H1 (cell line): ENCODE measurements around the gene DDC.

Experiments
- ASH2L ChIP-seq: fragments of 200-600, 300-600 bp; sonication (generic); IDR thresholded peaks from one replicate; pipeline ENCODE4 v1.7.1; 2017; ENCODE audit warnings: low read length
- BRCA1 ChIP-seq: IDR thresholded peaks from 2 replicates; pipeline ENCODE4 v1.6.1; 2012; ENCODE audit warnings: low read depth, low read length, improper control_type of control experiment
- CHD1 ChIP-seq: IDR thresholded peaks from 2 replicates; pipeline ENCODE4 v1.6.1; 2012; ENCODE audit warnings: low read depth, low read length, improper control_type of control experiment
- EZH2 ChIP-seq: fragments of 200-600 bp; sonication (generic); IDR thresholded peaks from 2 replicates; pipeline ENCODE4 v1.7.1; 2012; ENCODE audit warnings: low read depth, mild to moderate bottlenecking, moderate library complexity, low read length, inconsistent platforms; ENCODE audit not compliant: severe bottlenecking
- GABPA ChIP-seq: IDR thresholded peaks from 2 replicates; pipeline ENCODE4 v1.6.1; 2011; ENCODE audit warnings: mild to moderate bottlenecking, low read length, moderate library complexity, borderline replicate concordance; ENCODE audit not compliant: insufficient read depth
- NRF1 ChIP-seq: IDR thresholded peaks from 2 replicates; pipeline ENCODE4 v1.6.1; 2011; ENCODE audit warnings: mild to moderate bottlenecking, low read depth, low read length, improper control_type of control experiment
- POLR2AphosphoS5 ChIP-seq: IDR thresholded peaks from 2 replicates; pipeline ENCODE4 v1.6.1; 2011; ENCODE audit warnings: low read depth, low read length
- TCF12 ChIP-seq: IDR thresholded peaks from 2 replicates; pipeline ENCODE4 v1.6.1; 2011; ENCODE audit warnings: low read depth, mild to moderate bottlenecking, low read length
- TF ChIP-seq, protein P1 (sequence below), 3 experiments: IDR thresholded peaks; 1 replicate in 2 of 3; 2 replicates in 1 of 3; pipeline versions ENCODE4 v1.5.1 to v1.6.1; 2011; ENCODE audit warnings: low read length in 3 of 3, mild to moderate bottlenecking in 3 of 3, inconsistent platforms in 2 of 3, low read depth in 1 of 3, moderate library complexity in 1 of 3; ENCODE audit not compliant: insufficient read depth in 1 of 3; ENCODE audit errors: control extremely low read depth in 1 of 3

GRCh38 chr7:50497968-50498367, 67.2 kb downstream of the DDC start:
- TF ChIP-seq, protein P1, sequence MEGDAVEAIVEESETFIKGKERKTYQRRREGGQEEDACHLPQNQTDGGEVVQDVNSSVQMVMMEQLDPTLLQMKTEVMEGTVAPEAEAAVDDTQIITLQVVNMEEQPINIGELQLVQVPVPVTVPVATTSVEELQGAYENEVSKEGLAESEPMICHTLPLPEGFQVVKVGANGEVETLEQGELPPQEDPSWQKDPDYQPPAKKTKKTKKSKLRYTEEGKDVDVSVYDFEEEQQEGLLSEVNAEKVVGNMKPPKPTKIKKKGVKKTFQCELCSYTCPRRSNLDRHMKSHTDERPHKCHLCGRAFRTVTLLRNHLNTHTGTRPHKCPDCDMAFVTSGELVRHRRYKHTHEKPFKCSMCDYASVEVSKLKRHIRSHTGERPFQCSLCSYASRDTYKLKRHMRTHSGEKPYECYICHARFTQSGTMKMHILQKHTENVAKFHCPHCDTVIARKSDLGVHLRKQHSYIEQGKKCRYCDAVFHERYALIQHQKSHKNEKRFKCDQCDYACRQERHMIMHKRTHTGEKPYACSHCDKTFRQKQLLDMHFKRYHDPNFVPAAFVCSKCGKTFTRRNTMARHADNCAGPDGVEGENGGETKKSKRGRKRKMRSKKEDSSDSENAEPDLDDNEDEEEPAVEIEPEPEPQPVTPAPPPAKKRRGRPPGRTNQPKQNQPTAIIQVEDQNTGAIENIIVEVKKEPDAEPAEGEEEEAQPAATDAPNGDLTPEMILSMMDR (IDR thresholded peaks at IDR 0.05; ENCODE audit: control extremely low read depth in 1 of 3, insufficient read depth in 1 of 3, low read depth in 1 of 3, low read length in 3 of 3) = no peak
- no peak for TF ChIP-seq GABPA
- no peak for TF ChIP-seq BRCA1
- no peak for TF ChIP-seq NRF1
- TF ChIP-seq TCF12 = no peak
- no peak for TF ChIP-seq POLR2AphosphoS5
- no peak for TF ChIP-seq ASH2L
- TF ChIP-seq CHD1 = no peak
- no peak for TF ChIP-seq EZH2
